ENCODE data around the gene INO80C.

The INO80C gene

DNA sequence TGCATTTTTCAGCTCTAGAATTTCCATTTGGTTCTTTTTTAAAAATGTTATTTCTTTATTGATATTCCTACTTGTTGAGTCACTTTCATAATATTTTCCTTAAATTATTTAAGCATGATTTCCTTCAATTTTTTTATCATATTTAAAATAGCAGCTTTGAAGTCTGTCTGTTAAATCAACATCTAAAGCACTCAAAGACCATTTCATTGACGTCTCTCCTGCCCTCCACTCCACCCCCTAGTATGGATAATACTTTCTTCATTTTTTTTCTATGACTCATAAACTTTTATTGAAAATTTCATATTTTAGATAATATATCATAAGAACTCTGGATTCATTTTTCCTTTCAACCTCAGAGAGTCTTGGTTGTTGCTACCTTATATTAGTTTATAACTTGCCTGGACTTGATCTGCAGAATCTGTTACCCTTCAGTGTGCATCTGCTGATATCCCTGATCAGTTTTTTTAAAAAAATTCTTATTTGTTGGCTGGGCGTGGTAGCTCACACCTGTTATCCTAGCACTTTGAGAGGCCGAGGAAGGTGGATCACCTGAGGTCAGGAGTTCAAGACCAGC, 61.6 kb downstream of the INO80C start:
- no peak for DNase-seq
- H3K4me3 ChIP-seq (ENCODE audit: low read depth, low read length): no peak overlapping the region
- H3K36me3 ChIP-seq: no peaks in the 10 kb centered on the region
- H3K4me1 ChIP-seq: no peaks in the 10 kb centered on the region
- TF ChIP-seq, protein P1, sequence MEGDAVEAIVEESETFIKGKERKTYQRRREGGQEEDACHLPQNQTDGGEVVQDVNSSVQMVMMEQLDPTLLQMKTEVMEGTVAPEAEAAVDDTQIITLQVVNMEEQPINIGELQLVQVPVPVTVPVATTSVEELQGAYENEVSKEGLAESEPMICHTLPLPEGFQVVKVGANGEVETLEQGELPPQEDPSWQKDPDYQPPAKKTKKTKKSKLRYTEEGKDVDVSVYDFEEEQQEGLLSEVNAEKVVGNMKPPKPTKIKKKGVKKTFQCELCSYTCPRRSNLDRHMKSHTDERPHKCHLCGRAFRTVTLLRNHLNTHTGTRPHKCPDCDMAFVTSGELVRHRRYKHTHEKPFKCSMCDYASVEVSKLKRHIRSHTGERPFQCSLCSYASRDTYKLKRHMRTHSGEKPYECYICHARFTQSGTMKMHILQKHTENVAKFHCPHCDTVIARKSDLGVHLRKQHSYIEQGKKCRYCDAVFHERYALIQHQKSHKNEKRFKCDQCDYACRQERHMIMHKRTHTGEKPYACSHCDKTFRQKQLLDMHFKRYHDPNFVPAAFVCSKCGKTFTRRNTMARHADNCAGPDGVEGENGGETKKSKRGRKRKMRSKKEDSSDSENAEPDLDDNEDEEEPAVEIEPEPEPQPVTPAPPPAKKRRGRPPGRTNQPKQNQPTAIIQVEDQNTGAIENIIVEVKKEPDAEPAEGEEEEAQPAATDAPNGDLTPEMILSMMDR (IDR thresholded peaks at IDR 0.05; ENCODE audit: low read depth, low read length): no peak
- no peaks in the 10 kb centered on the region for H3K9me3 ChIP-seq
- no peaks in the 10 kb centered on the region for H3K27me3 ChIP-seq

DNA sequence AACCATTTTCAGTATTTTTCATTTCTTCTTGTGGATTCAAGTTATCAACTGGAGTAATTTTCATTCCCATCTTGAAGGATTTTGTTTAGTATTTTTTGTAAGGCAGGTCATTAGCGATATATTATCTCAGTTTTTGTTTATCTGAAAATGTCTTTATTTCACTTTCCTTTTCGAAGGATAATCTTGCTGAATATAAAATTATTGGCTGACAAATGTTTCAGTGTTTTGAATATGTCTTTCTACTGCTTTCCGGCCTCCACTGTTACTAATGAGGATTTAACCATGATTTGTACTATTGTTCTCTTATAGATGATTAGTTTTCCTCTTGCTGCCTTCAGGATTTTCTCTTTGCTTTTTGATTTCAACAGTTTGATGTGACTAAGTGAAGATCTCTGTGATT, 62.4 kb downstream of the INO80C start:
- Histone ChIP-seq H3K27me3 (no peaks in the 10 kb centered on the region), H3K36me3 (no peaks in the 10 kb centered on the region), H3K4me1 (no peaks in the 10 kb centered on the region), H3K9me3 (no peaks in the 10 kb centered on the region), H3K4me3 (ENCODE audit: low read depth, low read length) (no peak overlapping the region)
- TF ChIP-seq, protein P1 (IDR thresholded peaks at IDR 0.05; ENCODE audit: low read depth, low read length): no peak
- no peak for DNase-seq

DNA sequence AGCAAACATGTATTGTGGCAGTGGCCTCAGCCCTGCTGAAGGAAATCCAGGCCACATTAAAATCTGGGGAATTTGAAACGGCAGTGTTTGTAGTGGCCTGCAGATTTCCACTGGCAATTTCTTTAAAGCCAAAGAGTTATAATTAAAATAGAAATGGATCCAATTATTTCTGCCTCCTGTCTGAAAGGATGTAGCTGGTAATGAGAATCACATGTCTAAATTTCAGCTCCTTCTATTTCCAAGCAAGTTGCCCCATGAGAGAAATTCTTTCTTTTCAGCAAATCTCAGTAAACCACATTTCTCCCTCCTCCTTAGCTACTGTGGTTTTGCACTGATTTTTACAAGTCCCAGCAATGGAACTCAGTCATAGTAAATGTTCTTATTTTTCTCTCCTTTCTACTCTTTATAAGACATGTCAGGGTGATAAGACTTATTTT, 65.2 kb downstream of the INO80C start:
- Histone ChIP-seq H3K9me3 (no peaks in the 10 kb centered on the region), H3K36me3 (no peaks in the 10 kb centered on the region), H3K27me3 (no peaks in the 10 kb centered on the region), H3K4me1 (no peaks in the 10 kb centered on the region), H3K4me3 (ENCODE audit: low read depth, low read length) (no peak overlapping the region)
- DNase-seq: no peak
- TF ChIP-seq, protein P1 (IDR thresholded peaks at IDR 0.05; ENCODE audit: low read depth, low read length): no peak

DNA sequence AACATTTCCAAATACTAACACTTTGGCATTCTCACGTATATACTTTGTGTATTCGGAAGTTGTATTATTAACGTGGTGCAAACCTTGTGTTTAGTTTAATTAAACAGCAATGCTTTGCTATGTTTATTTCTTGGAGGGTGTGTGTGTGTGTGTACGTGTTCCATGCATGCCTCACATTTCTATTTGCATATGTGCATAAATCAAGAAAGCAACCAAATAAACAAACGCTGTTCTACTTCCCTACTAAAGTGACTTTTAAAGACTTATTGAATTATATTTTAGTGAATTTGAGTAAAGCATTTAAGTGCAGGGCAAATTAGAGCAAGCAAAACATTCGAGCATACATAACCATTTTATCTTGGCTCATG, 66.4 kb downstream of the INO80C start:
- Histone ChIP-seq H3K4me1 (no peaks in the 10 kb centered on the region), H3K4me3 (ENCODE audit: low read depth, low read length) (no peak overlapping the region), H3K9me3 (no peaks in the 10 kb centered on the region), H3K36me3 (no peaks in the 10 kb centered on the region), H3K27me3 (no peaks in the 10 kb centered on the region)
- no peak for DNase-seq
- TF ChIP-seq, protein P1 (IDR thresholded peaks at IDR 0.05; ENCODE audit: low read depth, low read length): no peak

DNA sequence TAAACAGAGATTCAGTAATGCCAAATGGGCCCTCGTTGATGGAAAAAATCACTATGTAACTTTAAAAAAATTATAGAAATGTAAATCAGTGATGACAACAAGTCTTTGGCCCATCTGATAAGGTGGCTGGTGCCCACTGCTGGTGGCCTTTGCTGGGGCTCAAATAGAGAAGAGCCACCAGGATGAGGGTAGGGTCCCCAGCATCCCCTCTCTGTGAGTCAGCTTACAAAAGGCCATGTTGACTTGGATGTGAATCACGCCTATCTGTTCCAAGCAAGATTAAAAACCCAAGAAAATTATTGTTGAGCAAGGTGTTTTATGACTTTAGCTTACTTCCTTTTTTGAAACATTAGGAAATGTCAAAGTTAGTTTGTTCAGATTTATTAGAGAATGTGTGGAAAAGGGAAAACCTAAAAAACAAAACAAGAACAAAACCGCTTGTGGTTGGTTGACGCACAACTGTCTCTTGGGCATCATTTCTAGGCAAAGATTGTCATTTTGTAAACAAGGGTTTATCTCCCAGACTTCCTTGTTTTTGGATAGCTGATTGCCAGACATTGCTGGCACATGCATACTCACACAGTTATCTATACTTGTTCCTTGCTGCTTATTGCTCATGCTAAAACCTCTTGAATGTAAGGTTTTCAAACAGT, 66.9 kb downstream of the INO80C start:
- no peaks in the 10 kb centered on the region for H3K4me1 ChIP-seq
- TF ChIP-seq, protein P1 (IDR thresholded peaks at IDR 0.05; ENCODE audit: low read depth, low read length): no peak
- no peak overlapping the region for H3K4me3 ChIP-seq (ENCODE audit: low read depth, low read length)
- DNase-seq: no peak
- no peaks in the 10 kb centered on the region for H3K9me3 ChIP-seq
- H3K27me3 ChIP-seq: no peaks in the 10 kb centered on the region
- no peaks in the 10 kb centered on the region for H3K36me3 ChIP-seq

DNA sequence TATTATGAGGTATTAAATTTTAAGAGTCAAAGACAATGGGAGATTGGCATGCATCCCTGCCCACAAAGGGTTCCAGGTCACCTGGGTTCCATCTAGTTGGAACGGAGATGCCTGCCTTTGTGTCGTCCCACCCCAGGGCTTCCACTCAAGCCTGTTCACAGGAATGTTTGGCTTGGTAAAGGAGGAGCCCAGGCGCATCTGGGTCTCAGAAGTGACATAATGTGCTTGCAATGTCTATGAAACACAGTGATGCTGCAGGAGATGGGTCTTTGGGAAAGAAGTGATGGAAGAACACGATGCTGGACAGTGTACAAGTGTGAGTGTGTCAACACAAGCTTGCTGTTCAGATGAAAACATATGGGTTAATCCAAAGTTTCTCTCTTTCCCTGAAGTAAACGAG, 71.0 kb downstream of the INO80C start:
- TF ChIP-seq, protein P1 (IDR thresholded peaks at IDR 0.05; ENCODE audit: low read depth, low read length): no peak
- Histone ChIP-seq H3K27me3 (no peaks in the 10 kb centered on the region), H3K9me3 (no peaks in the 10 kb centered on the region), H3K4me1 (no peaks in the 10 kb centered on the region), H3K36me3 (no peaks in the 10 kb centered on the region), H3K4me3 (ENCODE audit: low read depth, low read length) (no peak overlapping the region)
- no peak for DNase-seq

Measured in BE2C (cell line).